Measurements from ENCODE around the gene STAM.

- TF ChIP-seq CTCF (conservative IDR thresholded peaks at IDR 0.05; ENCODE audit: low read length) (no peak), EZH2phosphoT487 (IDR thresholded peaks at IDR 0.05; ENCODE audit: borderline replicate concordance, low read depth, low read length) (no peak)
Measured at GRCh38 chr10:17710181-17710580, 66.2 kb downstream of the STAM start.
